SK-N-MC (cell line): Measurements from ENCODE around the gene PCSK6.

Source experiments
- EZH2 ChIP-seq: fragments of 200-600 bp; sonication (generic); IDR thresholded peaks from one replicate; pipeline ENCODE4 v1.6.1; 2017; ENCODE audit warnings: antibody characterized with exemption
- POLR2AphosphoS5 ChIP-seq: IDR thresholded peaks from 2 replicates; pipeline ENCODE4 v1.6.1; 2012; ENCODE audit warnings: mild to moderate bottlenecking, low read depth, low read length, borderline replicate concordance

DNA sequence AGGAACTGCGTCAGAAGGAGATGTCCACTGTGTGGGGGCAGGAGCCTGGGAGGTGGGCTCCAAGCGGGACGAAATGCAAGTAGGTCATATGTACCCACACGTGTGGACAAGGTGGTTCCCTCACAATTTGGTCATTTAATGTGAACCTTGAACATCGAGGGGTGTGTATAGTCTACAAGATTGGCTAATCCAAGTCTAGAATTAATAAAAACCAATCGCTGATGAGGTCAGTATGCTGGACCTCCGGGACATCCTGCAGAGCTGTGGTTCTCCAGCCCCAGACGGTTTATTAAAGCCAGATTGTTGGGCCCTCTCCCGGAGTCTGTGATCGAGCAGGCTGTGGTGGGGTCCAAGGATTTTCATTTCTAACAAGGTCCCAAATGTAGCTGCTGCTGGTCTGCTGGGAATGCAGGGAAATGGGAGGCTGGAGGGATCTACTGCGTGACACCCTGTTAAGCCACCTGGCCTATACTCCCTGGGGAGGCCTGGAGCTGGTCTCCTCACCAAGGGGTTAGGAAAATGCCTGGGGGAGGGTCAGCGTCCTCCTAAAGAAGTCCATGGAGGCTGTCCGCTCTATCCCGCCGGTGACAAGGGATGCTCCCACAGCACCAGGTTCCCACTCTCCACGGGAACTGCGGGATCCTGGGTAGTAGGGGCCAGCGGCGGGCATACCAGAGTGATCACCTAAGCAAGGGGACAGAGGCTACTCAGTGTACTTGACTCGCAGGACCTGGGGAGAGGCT, 25.1 kb downstream of the PCSK6 start:
- TF ChIP-seq POLR2AphosphoS5 = no peak
- TF ChIP-seq EZH2 = no peak
